Measurements from ENCODE around the gene DYTN.

Gene DYTN

GRCh38 chr2:206657087-206657486 lies 61.1 kb downstream of the DYTN start:
- H3K27ac Mint-ChIP-seq = no peak overlapping the region
- H3K4me3 Mint-ChIP-seq = no peak overlapping the region
- H3K36me3 Mint-ChIP-seq = no peaks in the 10 kb centered on the region
- H3K9me3 Mint-ChIP-seq = peaks cover 6% of the 10 kb centered on the region
- ATAC-seq (peak; percentile 78), DNase-seq (ENCODE audit: low spot score in 2 of 2) (no peak)
- H3K4me1 Mint-ChIP-seq = no peaks in the 10 kb centered on the region

GRCh38 chr2:206647985-206648384 lies 70.2 kb downstream of the DYTN start:
- no peak overlapping the region for H3K4me3 Mint-ChIP-seq
- ATAC-seq = no peak
- no peaks in the 10 kb centered on the region for H3K4me1 Mint-ChIP-seq
- H3K36me3 Mint-ChIP-seq = no peaks in the 10 kb centered on the region
- H3K27ac Mint-ChIP-seq = no peak overlapping the region
- no peak for DNase-seq (ENCODE audit: low spot score in 2 of 2)
- H3K9me3 Mint-ChIP-seq = no peaks in the 10 kb centered on the region

GRCh38 chr2:206642075-206643025 lies 75.8 kb downstream of the DYTN start, which contains the start of gene FAM237A:
FAM237A (plus strand) TSS chr2:206642487; CDS start chr2:206644237, 1,750 bp downstream.
- H3K9me3 Mint-ChIP-seq = no peaks in the 10 kb centered on the region
- DNase-seq (ENCODE audit: low spot score in 2 of 2) (no peak), ATAC-seq (no peak)
- no peak within 1 kb of the TSS for H3K4me3 Mint-ChIP-seq
- no peaks in the 10 kb centered on the region for H3K4me1 Mint-ChIP-seq
- H3K36me3 Mint-ChIP-seq = no peaks in the 10 kb centered on the region
- no peak within 1 kb of the TSS for H3K27ac Mint-ChIP-seq

GRCh38 chr2:206641226-206641625 lies 77.0 kb downstream of the DYTN start:
- Mint-ChIP-seq H3K36me3 (no peaks in the 10 kb centered on the region), H3K27ac (no peak overlapping the region), H3K4me3 (no peak overlapping the region), H3K9me3 (no peaks in the 10 kb centered on the region), H3K4me1 (no peaks in the 10 kb centered on the region)
- no peak for ATAC-seq
- no peak for DNase-seq (ENCODE audit: low spot score in 2 of 2)

- H3K9me3 Mint-ChIP-seq = no peaks in the 10 kb centered on the region
- H3K36me3 Mint-ChIP-seq = no peaks in the 10 kb centered on the region
- no peak for DNase-seq (ENCODE audit: low spot score in 2 of 2)
- H3K4me1 Mint-ChIP-seq = no peaks in the 10 kb centered on the region
- ATAC-seq = no peak
- no peak overlapping the region for H3K4me3 Mint-ChIP-seq
- H3K27ac Mint-ChIP-seq = no peak overlapping the region
Measured at GRCh38 chr2:206639636-206640035, 78.6 kb downstream of the DYTN start.

- DNase-seq (ENCODE audit: low spot score in 2 of 2) = no peak
- Mint-ChIP-seq H3K9me3 (no peaks in the 10 kb centered on the region), H3K27ac (no peak overlapping the region), H3K4me1 (no peaks in the 10 kb centered on the region), H3K4me3 (no peak overlapping the region), H3K36me3 (no peaks in the 10 kb centered on the region)
- ATAC-seq = no peak
Measured at GRCh38 chr2:206635015-206635414, 83.2 kb downstream of the DYTN start.

GRCh38 chr2:206631340-206631739 lies 86.9 kb downstream of the DYTN start:
- Mint-ChIP-seq H3K36me3 (no peaks in the 10 kb centered on the region), H3K4me1 (no peaks in the 10 kb centered on the region), H3K27ac (no peak overlapping the region), H3K9me3 (peaks cover 2% of the 10 kb centered on the region), H3K4me3 (no peak overlapping the region)
- no peak for ATAC-seq
- no peak for DNase-seq (ENCODE audit: low spot score in 2 of 2)

GRCh38 chr2:206627632-206628031 lies 90.6 kb downstream of the DYTN start:
- peaks cover 2% of the 10 kb centered on the region for H3K9me3 Mint-ChIP-seq
- no peaks in the 10 kb centered on the region for H3K4me1 Mint-ChIP-seq
- H3K4me3 Mint-ChIP-seq = no peak overlapping the region
- H3K27ac Mint-ChIP-seq = no peak overlapping the region
- ATAC-seq (no peak), DNase-seq (ENCODE audit: low spot score in 2 of 2) (no peak)
- no peaks in the 10 kb centered on the region for H3K36me3 Mint-ChIP-seq

GRCh38 chr2:206626108-206626507 lies 92.1 kb downstream of the DYTN start:
- DNase-seq (ENCODE audit: low spot score in 2 of 2) (no peak), ATAC-seq (no peak)
- no peaks in the 10 kb centered on the region for H3K4me1 Mint-ChIP-seq
- H3K27ac Mint-ChIP-seq = no peak overlapping the region
- peaks cover 2% of the 10 kb centered on the region for H3K9me3 Mint-ChIP-seq
- no peak overlapping the region for H3K4me3 Mint-ChIP-seq
- no peaks in the 10 kb centered on the region for H3K36me3 Mint-ChIP-seq

GRCh38 chr2:206619011-206619410 lies 99.2 kb downstream of the DYTN start:
- no peaks in the 10 kb centered on the region for H3K9me3 Mint-ChIP-seq
- no peaks in the 10 kb centered on the region for H3K4me1 Mint-ChIP-seq
- H3K36me3 Mint-ChIP-seq = no peaks in the 10 kb centered on the region
- DNase-seq (ENCODE audit: low spot score in 2 of 2) (no peak), ATAC-seq (no peak)
- no peak overlapping the region for H3K4me3 Mint-ChIP-seq
- no peak overlapping the region for H3K27ac Mint-ChIP-seq

- ATAC-seq (no peak), DNase-seq (ENCODE audit: low spot score in 2 of 2) (no peak)
- no peaks in the 10 kb centered on the region for H3K9me3 Mint-ChIP-seq
- H3K4me1 Mint-ChIP-seq = no peaks in the 10 kb centered on the region
- no peak overlapping the region for H3K4me3 Mint-ChIP-seq
- H3K36me3 Mint-ChIP-seq = no peaks in the 10 kb centered on the region
- H3K27ac Mint-ChIP-seq = no peak overlapping the region
Measured at GRCh38 chr2:206616151-206616550, 102.0 kb downstream of the DYTN start.

- Mint-ChIP-seq H3K36me3 (no peaks in the 10 kb centered on the region), H3K9me3 (no peaks in the 10 kb centered on the region), H3K4me1 (no peaks in the 10 kb centered on the region), H3K27ac (no peak overlapping the region), H3K4me3 (no peak overlapping the region)
- ATAC-seq = no peak
- DNase-seq (ENCODE audit: low spot score in 2 of 2) = no peak
Measured at GRCh38 chr2:206615417-206616089, 102.6 kb downstream of the DYTN start.

GRCh38 chr2:206614811-206615210 lies 103.4 kb downstream of the DYTN start:
- no peak overlapping the region for H3K27ac Mint-ChIP-seq
- no peak overlapping the region for H3K4me3 Mint-ChIP-seq
- ATAC-seq (no peak), DNase-seq (ENCODE audit: low spot score in 2 of 2) (no peak)
- no peaks in the 10 kb centered on the region for H3K4me1 Mint-ChIP-seq
- no peaks in the 10 kb centered on the region for H3K36me3 Mint-ChIP-seq
- no peaks in the 10 kb centered on the region for H3K9me3 Mint-ChIP-seq

- ATAC-seq (no peak), DNase-seq (ENCODE audit: low spot score in 2 of 2) (no peak)
- Mint-ChIP-seq H3K9me3 (no peaks in the 10 kb centered on the region), H3K27ac (no peak overlapping the region), H3K36me3 (no peaks in the 10 kb centered on the region), H3K4me1 (no peaks in the 10 kb centered on the region), H3K4me3 (no peak overlapping the region)
Measured at GRCh38 chr2:206611736-206612135, 106.5 kb downstream of the DYTN start.

GRCh38 chr2:206611191-206611590 lies 107.0 kb downstream of the DYTN start:
- DNase-seq (ENCODE audit: low spot score in 2 of 2) = no peak
- H3K9me3 Mint-ChIP-seq = no peaks in the 10 kb centered on the region
- no peaks in the 10 kb centered on the region for H3K4me1 Mint-ChIP-seq
- H3K4me3 Mint-ChIP-seq = no peak overlapping the region
- no peak for ATAC-seq
- no peak overlapping the region for H3K27ac Mint-ChIP-seq
- no peaks in the 10 kb centered on the region for H3K36me3 Mint-ChIP-seq

- Mint-ChIP-seq H3K27ac (no peak overlapping the region), H3K9me3 (no peaks in the 10 kb centered on the region), H3K36me3 (no peaks in the 10 kb centered on the region), H3K4me1 (no peaks in the 10 kb centered on the region), H3K4me3 (no peak overlapping the region)
- ATAC-seq = no peak
- DNase-seq (ENCODE audit: low spot score in 2 of 2) = no peak
Measured at GRCh38 chr2:206610451-206610850, 107.7 kb downstream of the DYTN start.

All from stimulated activated effector memory CD8-positive, alpha-beta T cell treated with anti-CD3 and anti-CD28 coated beads, Interleukin-12 subunit alpha, Interleukin-12 subunit beta, amount 100 ng/mL, for 72 hours (primary cell).